GM12878 (cell line): Measurements from ENCODE around the gene ARHGAP26.

Source experiments
- CHD1 ChIP-seq: IDR thresholded peaks from 2 replicates; pipeline ENCODE4 v1.6.1; 2012; ENCODE audit warnings: low read depth, low read length, improper control_type of control experiment
- CTCF ChIP-seq, 3 experiments: IDR thresholded peaks in 2 of 3; conservative IDR thresholded peaks in 1 of 3; 2 replicates each; pipeline ENCODE4 v1.5.1; 2011; ENCODE audit warnings: low read depth in 3 of 3, low read length in 3 of 3, mild to moderate bottlenecking in 3 of 3, control low read depth in 2 of 3, moderate library complexity in 2 of 3, inconsistent platforms in 1 of 3, mixed read lengths in 1 of 3; ENCODE audit not compliant: control insufficient read depth in 2 of 3, insufficient read depth in 1 of 3; ENCODE audit errors: extremely low read depth in 1 of 3
- FOXM1 ChIP-seq: IDR thresholded peaks from 2 replicates; pipeline ENCODE4 v1.6.1; 2012; ENCODE audit warnings: low read depth, mild to moderate bottlenecking, inconsistent platforms, low read length, moderate library complexity
- KDM1A ChIP-seq: fragments of 200-600 bp; sonication (generic); IDR thresholded peaks from 2 replicates; pipeline ENCODE4 v1.6.1; 2016; ENCODE audit warnings: borderline replicate concordance
- NBN ChIP-seq: fragments of 450-650 bp; IDR thresholded peaks from 2 replicates; pipeline ENCODE4 v1.6.1; 2016
- PML ChIP-seq: IDR thresholded peaks from 2 replicates; pipeline ENCODE4 v1.6.1; 2012; ENCODE audit warnings: low read length, inconsistent platforms
- POLR2AphosphoS5 ChIP-seq: IDR thresholded peaks from 2 replicates; pipeline ENCODE4 v1.6.1; 2011; ENCODE audit warnings: mild to moderate bottlenecking, low read length, inconsistent platforms
- RFX5 ChIP-seq: IDR thresholded peaks from 2 replicates; pipeline ENCODE4 v1.6.1; 2011; ENCODE audit warnings: low read depth, low read length, improper control_type of control experiment
- SREBF1 ChIP-seq: IDR thresholded peaks from 2 replicates; pipeline ENCODE4 v1.6.1; 2012; ENCODE audit warnings: mild to moderate bottlenecking, low read length
- TCF3 ChIP-seq: IDR thresholded peaks from 2 replicates; pipeline ENCODE4 v1.6.1; 2012; ENCODE audit warnings: low read depth, mild to moderate bottlenecking, low read length, borderline replicate concordance; ENCODE audit not compliant: insufficient read depth
- USF2 ChIP-seq: IDR thresholded peaks from 2 replicates; pipeline ENCODE4 v1.6.1; 2011; ENCODE audit warnings: low read depth, low read length, improper control_type of control experiment, borderline replicate concordance
- TF ChIP-seq, protein P1 (sequence below): fragments of 450-650 bp; IDR thresholded peaks from 2 replicates; pipeline ENCODE4 v1.6.1; 2016; ENCODE audit warnings: mild to moderate bottlenecking, moderate library complexity, borderline replicate concordance

DNA sequence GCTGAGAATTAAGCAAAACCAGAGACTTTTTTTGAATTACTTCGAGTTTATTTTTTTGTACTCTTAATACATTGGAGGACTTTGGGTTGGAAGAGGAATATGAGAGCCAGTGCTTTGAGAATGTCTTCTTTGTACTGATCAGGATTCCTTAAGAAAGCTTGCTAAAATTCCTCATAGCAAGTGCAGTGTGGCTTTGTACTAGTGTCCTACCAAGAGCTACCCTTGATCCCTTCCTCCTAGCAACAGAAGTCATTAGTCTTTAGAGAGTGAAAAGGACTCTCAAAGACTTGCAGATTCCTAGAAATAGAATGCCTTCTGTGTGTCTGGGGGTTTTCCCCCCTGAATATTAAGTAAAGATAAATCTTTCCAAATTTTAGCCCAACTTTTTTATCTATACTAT lies 276.1 kb downstream of the ARHGAP26 start:
- no peak for TF ChIP-seq POLR2AphosphoS5
- TF ChIP-seq CHD1 = no peak
- TF ChIP-seq, protein P1, sequence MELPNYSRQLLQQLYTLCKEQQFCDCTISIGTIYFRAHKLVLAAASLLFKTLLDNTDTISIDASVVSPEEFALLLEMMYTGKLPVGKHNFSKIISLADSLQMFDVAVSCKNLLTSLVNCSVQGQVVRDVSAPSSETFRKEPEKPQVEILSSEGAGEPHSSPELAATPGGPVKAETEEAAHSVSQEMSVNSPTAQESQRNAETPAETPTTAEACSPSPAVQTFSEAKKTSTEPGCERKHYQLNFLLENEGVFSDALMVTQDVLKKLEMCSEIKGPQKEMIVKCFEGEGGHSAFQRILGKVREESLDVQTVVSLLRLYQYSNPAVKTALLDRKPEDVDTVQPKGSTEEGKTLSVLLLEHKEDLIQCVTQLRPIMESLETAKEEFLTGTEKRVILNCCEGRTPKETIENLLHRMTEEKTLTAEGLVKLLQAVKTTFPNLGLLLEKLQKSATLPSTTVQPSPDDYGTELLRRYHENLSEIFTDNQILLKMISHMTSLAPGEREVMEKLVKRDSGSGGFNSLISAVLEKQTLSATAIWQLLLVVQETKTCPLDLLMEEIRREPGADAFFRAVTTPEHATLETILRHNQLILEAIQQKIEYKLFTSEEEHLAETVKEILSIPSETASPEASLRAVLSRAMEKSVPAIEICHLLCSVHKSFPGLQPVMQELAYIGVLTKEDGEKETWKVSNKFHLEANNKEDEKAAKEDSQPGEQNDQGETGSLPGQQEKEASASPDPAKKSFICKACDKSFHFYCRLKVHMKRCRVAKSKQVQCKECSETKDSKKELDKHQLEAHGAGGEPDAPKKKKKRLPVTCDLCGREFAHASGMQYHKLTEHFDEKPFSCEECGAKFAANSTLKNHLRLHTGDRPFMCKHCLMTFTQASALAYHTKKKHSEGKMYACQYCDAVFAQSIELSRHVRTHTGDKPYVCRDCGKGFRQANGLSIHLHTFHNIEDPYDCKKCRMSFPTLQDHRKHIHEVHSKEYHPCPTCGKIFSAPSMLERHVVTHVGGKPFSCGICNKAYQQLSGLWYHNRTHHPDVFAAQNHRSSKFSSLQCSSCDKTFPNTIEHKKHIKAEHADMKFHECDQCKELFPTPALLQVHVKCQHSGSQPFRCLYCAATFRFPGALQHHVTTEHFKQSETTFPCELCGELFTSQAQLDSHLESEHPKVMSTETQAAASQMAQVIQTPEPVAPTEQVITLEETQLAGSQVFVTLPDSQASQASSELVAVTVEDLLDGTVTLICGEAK = no peak
- no peak for TF ChIP-seq USF2
- TF ChIP-seq NBN = no peak
- TF ChIP-seq PML = no peak
- TF ChIP-seq SREBF1 = no peak
- TF ChIP-seq FOXM1 = no peak
- no peak for TF ChIP-seq CTCF (IDR thresholded peaks at IDR 0.05 in 2 of 3, conservative IDR thresholded peaks at IDR 0.05 in 1 of 3; ENCODE audit: control insufficient read depth in 2 of 3, extremely low read depth in 1 of 3, insufficient read depth in 1 of 3, low read depth in 3 of 3, low read length in 3 of 3)
- TF ChIP-seq KDM1A = no peak
- TF ChIP-seq RFX5 = no peak
- no peak for TF ChIP-seq TCF3
